ENCODE results near the gene PRR12.

The PRR12 gene

GRCh38 chr19:49651029-49651819 is 60.2 kb downstream of the PRR12 start:
- DNase-seq, result no peak

GRCh38 chr19:49651820-49652550 is 61.0 kb downstream of the PRR12 start:
- no peak for DNase-seq

GRCh38 chr19:49652551-49653465 is 61.8 kb downstream of the PRR12 start:
- DNase-seq, result no peak

GRCh38 chr19:49653466-49653806 is 62.5 kb downstream of the PRR12 start:
- no peak for DNase-seq

- DNase-seq, result no peak
Measured at GRCh38 chr19:49654581-49654980, 63.6 kb downstream of the PRR12 start.

- no peak for DNase-seq
Measured at GRCh38 chr19:49655570-49656455, 64.8 kb downstream of the PRR12 start.

- no peak for DNase-seq
Measured at GRCh38 chr19:49656456-49657109, 65.6 kb downstream of the PRR12 start.

- DNase-seq, result no peak
Measured at GRCh38 chr19:49657493-49658138, 66.6 kb downstream of the PRR12 start.

GRCh38 chr19:49658139-49658517 is 67.1 kb downstream of the PRR12 start:
- DNase-seq, result no peak

- DNase-seq, result no peak
Measured at GRCh38 chr19:49658566-49659442, 67.8 kb downstream of the PRR12 start.

- no peak for DNase-seq
Measured at GRCh38 chr19:49660338-49660961, 69.5 kb downstream of the PRR12 start.

GRCh38 chr19:49662011-49662410 is 71.0 kb downstream of the PRR12 start:
- DNase-seq, result no peak

- DNase-seq, result no peak
Measured at GRCh38 chr19:49663224-49663623, 72.2 kb downstream of the PRR12 start.

GRCh38 chr19:49664171-49665035 is 73.4 kb downstream of the PRR12 start:
- peak; percentile 96 for DNase-seq

GRCh38 chr19:49665036-49665350 is 74.0 kb downstream of the PRR12 start:
- DNase-seq, result no peak

- peak; percentile 96 for DNase-seq
Measured at GRCh38 chr19:49665351-49666119, 74.6 kb downstream of the PRR12 start, which contains the start of the genes BCL2L12 and IRF3. BCL2L12 (plus strand) TSS chr19:49665933; CDS start chr19:49666693, 760 bp downstream. IRF3 (minus strand) TSS chr19:49665857; CDS start chr19:49664838, 1,019 bp downstream.

GRCh38 chr19:49666120-49666444 is 75.1 kb downstream of the PRR12 start:
- no peak for DNase-seq

- no peak for DNase-seq
Measured at GRCh38 chr19:49667473-49667872, 76.5 kb downstream of the PRR12 start.

All from NCI-H510A (cell line).